Measurements from ENCODE around the gene CYB5R4. TPM values are rescaled to one million over a fixed set of nuclear protein-coding genes. Genes with fewer than 3 reads are reported as not detected.
"Not testable (repeated sequence)": the region's sequence is repeated elsewhere in the genome, so short reads cannot be mapped to it uniquely, and the experiment has no call there.

CYB5R4 gene
- total RNA-seq, 1 experiment from 2014 or later, result 23.8 TPM

DNA sequence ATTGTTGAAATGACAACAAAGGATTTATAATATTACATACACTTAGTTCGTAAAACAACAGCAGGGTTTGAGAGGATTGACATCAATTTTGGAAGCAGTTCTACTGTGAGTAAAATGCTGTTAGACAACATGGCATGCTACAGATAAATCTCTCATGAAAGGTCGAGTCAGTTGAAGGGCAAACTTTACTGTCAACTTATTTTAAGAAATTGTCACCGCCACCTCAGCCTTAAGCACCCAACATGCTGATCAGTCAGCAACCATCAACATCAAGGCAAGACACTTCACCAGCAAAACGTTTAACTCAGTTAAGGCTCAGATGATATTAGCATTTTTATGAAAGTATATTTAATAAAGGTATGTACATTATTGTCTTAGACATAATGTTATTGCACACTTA, 31.0 kb downstream of the CYB5R4 start:
- no peaks in the 10 kb centered on the region for H3K36me3 ChIP-seq (ENCODE audit: insufficient read depth, low read length, poor library complexity, severe bottlenecking)
- H3K27ac ChIP-seq (ENCODE audit: low read depth, low read length, poor library complexity, severe bottlenecking), result no peak overlapping the region
- TF ChIP-seq, protein P1, sequence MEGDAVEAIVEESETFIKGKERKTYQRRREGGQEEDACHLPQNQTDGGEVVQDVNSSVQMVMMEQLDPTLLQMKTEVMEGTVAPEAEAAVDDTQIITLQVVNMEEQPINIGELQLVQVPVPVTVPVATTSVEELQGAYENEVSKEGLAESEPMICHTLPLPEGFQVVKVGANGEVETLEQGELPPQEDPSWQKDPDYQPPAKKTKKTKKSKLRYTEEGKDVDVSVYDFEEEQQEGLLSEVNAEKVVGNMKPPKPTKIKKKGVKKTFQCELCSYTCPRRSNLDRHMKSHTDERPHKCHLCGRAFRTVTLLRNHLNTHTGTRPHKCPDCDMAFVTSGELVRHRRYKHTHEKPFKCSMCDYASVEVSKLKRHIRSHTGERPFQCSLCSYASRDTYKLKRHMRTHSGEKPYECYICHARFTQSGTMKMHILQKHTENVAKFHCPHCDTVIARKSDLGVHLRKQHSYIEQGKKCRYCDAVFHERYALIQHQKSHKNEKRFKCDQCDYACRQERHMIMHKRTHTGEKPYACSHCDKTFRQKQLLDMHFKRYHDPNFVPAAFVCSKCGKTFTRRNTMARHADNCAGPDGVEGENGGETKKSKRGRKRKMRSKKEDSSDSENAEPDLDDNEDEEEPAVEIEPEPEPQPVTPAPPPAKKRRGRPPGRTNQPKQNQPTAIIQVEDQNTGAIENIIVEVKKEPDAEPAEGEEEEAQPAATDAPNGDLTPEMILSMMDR (conservative IDR thresholded peaks at IDR 0.05; ENCODE audit: low read depth, low read length), result no peak
- no peak for TF ChIP-seq EZH2 (IDR thresholded peaks at IDR 0.05; ENCODE audit: borderline replicate concordance, low read depth, low read length, poor library complexity, severe bottlenecking)
- DNase-seq (ENCODE audit: low spot score), result no peak
- H3K27me3 ChIP-seq (replicated peaks; ENCODE audit: insufficient read depth, low read depth, low read length, poor library complexity), result no peaks in the 10 kb centered on the region
- CTCF ChIA-PET, result no interaction called here
- H3K4me3 ChIP-seq (ENCODE audit: low read depth, low read length, poor library complexity, severe bottlenecking), result no peak overlapping the region
- H3K4me1 ChIP-seq (ENCODE audit: insufficient read depth, low read length, poor library complexity, severe bottlenecking), result no peaks in the 10 kb centered on the region
- no peaks in the 10 kb centered on the region for H3K9me3 ChIP-seq (ENCODE audit: low read depth, low read length, poor library complexity, severe bottlenecking)
- intact Hi-C loops (cut with micrococcal nuclease; ENCODE audit: unreplicated experiment), result no loop called here
- POLR2A ChIA-PET (ENCODE audit: low non-redundant PET), result no interaction called here
- no TSS peak for BruUV-seq (replicated peaks)

GRCh38 chr6:83891586-83891985, 32.1 kb downstream of the CYB5R4 start:
- CTCF ChIA-PET, result no interaction called here
- H3K9me3 ChIP-seq (ENCODE audit: low read depth, low read length, poor library complexity, severe bottlenecking), result no peaks in the 10 kb centered on the region

DNA sequence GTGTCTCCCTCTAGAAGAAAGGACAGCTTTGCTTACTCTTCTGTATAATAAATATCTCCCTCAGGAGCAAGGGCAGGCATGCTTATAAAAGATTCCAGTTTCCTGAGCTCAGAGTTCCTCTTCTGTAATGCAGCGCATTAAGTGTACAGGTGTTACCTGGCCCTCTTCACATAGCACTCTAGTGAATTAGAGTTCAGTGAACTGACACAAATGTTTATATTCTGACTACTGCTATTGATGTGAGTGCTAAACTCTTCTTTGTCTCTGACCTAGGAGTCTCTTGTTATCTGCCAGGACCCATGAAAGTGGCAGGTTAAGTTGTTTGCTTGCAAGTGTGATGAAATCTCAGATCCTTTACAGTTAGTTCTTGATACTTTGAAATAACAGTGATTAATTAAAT, 33.5 kb downstream of the CYB5R4 start:
- no TSS peak for BruUV-seq (replicated peaks)
- DNase-seq (ENCODE audit: low spot score), result no peak
- ChIA-PET CTCF (no interaction called here), POLR2A (ENCODE audit: low non-redundant PET) (no interaction called here)
- Histone ChIP-seq H3K27me3 (replicated peaks; ENCODE audit: insufficient read depth, low read depth, low read length, poor library complexity) (no peaks in the 10 kb centered on the region), H3K9me3 (ENCODE audit: low read depth, low read length, poor library complexity, severe bottlenecking) (no peaks in the 10 kb centered on the region), H3K4me3 (ENCODE audit: low read depth, low read length, poor library complexity, severe bottlenecking) (no peak overlapping the region), H3K27ac (ENCODE audit: low read depth, low read length, poor library complexity, severe bottlenecking) (no peak overlapping the region), H3K36me3 (ENCODE audit: insufficient read depth, low read length, poor library complexity, severe bottlenecking) (no peaks in the 10 kb centered on the region), H3K4me1 (ENCODE audit: insufficient read depth, low read length, poor library complexity, severe bottlenecking) (no peaks in the 10 kb centered on the region)
- intact Hi-C loops (cut with micrococcal nuclease; ENCODE audit: unreplicated experiment), result no loop called here
- TF ChIP-seq EZH2 (IDR thresholded peaks at IDR 0.05; ENCODE audit: borderline replicate concordance, low read depth, low read length, poor library complexity, severe bottlenecking), result no peak
- TF ChIP-seq, protein P1 (conservative IDR thresholded peaks at IDR 0.05; ENCODE audit: low read depth, low read length), result no peak

More at GRCh38 chr6:83891586-83891985, 32.1 kb downstream of the CYB5R4 start:
- no peak overlapping the region for H3K4me3 ChIP-seq (ENCODE audit: low read depth, low read length, poor library complexity, severe bottlenecking)
- POLR2A ChIA-PET (ENCODE audit: low non-redundant PET), result no interaction called here
- intact Hi-C loops (cut with micrococcal nuclease; ENCODE audit: unreplicated experiment), result no loop called here
- H3K27ac ChIP-seq (ENCODE audit: low read depth, low read length, poor library complexity, severe bottlenecking), result no peak overlapping the region
- TF ChIP-seq, protein P1 (conservative IDR thresholded peaks at IDR 0.05; ENCODE audit: low read depth, low read length), result no peak
- TF ChIP-seq EZH2 (IDR thresholded peaks at IDR 0.05; ENCODE audit: borderline replicate concordance, low read depth, low read length, poor library complexity, severe bottlenecking), result no peak
- no peaks in the 10 kb centered on the region for H3K4me1 ChIP-seq (ENCODE audit: insufficient read depth, low read length, poor library complexity, severe bottlenecking)
- no peaks in the 10 kb centered on the region for H3K36me3 ChIP-seq (ENCODE audit: insufficient read depth, low read length, poor library complexity, severe bottlenecking)
- BruUV-seq (replicated peaks), result no TSS peak
- no peak for DNase-seq (ENCODE audit: low spot score)
- H3K27me3 ChIP-seq (replicated peaks; ENCODE audit: insufficient read depth, low read depth, low read length, poor library complexity), result no peaks in the 10 kb centered on the region

DNA sequence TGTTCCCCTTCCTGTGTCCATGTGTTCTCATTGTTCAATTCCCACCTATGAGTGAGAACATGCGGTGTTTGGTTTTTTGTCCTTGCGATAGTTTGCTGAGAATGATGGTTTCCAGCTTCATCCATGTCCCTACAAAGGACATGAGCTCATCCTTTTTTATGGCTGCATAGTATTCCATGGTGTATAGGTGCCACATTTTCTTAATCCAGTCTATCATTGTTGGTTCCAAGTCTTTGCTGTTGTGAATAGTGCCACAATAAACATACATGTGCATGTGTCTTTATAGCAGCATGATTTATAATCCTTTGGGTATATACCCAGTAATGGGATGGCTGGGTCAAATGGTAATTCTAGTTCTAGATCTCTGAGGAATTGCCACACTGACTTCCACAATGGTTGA, 37.6 kb downstream of the CYB5R4 start:
- DNase-seq (ENCODE audit: low spot score); CTCF ChIA-PET; H3K4me1 ChIP-seq (ENCODE audit: insufficient read depth, low read length, poor library complexity, severe bottlenecking); H3K27ac ChIP-seq (ENCODE audit: low read depth, low read length, poor library complexity, severe bottlenecking); intact Hi-C loops (cut with micrococcal nuclease; ENCODE audit: unreplicated experiment); BruUV-seq (replicated peaks); POLR2A ChIA-PET (ENCODE audit: low non-redundant PET); H3K9me3 ChIP-seq (ENCODE audit: low read depth, low read length, poor library complexity, severe bottlenecking); H3K4me3 ChIP-seq (ENCODE audit: low read depth, low read length, poor library complexity, severe bottlenecking); H3K36me3 ChIP-seq (ENCODE audit: insufficient read depth, low read length, poor library complexity, severe bottlenecking); H3K27me3 ChIP-seq (replicated peaks; ENCODE audit: insufficient read depth, low read depth, low read length, poor library complexity): not testable (repeated sequence)
